RCC 7860 (cell line): Measurements from ENCODE around the gene ZMYM3.
A peak's percentile ranks its signal among the peaks of the same experiment; 100 is the strongest.
"Not testable (repeated sequence)": the region's sequence is repeated elsewhere in the genome, so short reads cannot be mapped to it uniquely, and the experiment has no call there.

ENCODE experiments used
- DNase-seq: peaks from one replicate; pipeline ENCODE4 v3.0.0-alpha.2; 2015; ENCODE audit warnings: low spot score
- FAIRE-seq: peaks from 2 replicates; lab custom pipeline; 2012; peaks lifted over from hg19 to GRCh38; lab: Jason Lieb, UNC

Gene ZMYM3

DNA sequence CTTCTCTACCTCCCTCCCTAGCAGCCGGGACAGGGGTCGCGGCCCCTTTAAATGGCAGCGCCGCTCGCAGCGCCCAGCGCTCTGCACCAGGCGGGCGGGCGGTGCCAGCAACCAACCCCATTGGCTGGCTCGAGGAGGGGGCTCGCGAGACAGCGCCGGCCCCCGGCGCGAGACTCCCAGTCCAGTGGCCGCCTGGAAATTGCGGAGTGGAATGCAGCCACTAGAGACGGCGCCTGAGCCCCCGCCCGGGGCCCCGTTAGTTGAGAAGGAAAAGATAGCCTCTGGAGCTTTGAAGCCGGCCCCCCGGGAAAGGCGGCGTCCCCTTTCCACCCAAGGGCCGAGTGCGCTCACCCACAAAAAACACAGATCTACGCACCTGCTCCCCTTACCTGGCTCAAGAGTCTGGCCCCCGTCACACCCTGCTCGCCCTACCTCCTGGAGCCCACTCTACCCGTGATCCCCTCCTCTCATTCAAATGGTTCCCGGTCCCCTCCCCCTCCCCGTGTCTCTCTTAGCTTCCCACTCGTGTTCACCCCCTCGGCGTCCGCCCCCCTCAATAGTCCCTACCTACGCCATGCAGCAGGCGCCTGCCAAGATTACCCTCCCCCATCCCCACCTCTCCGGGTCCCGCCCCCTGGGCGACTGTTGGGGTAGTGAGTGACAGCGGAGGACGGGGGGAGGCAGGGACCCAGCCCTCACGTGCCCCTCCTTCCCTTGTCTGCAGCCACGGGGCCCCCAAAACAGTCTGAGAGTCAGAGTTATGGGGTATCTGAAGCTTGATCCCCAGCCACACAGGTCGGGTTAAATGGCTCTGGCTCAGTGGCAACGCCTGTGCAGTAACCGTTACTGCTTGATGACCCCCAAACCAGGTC, at the start of gene ZMYM3:
TSS of gene ZMYM3 (minus strand) at position 49 of the 872 bp plus-strand sequence. CDS start 885 bp downstream, outside the sequence.
- DNase-seq (peak; percentile 63), FAIRE-seq (no peak)

DNA sequence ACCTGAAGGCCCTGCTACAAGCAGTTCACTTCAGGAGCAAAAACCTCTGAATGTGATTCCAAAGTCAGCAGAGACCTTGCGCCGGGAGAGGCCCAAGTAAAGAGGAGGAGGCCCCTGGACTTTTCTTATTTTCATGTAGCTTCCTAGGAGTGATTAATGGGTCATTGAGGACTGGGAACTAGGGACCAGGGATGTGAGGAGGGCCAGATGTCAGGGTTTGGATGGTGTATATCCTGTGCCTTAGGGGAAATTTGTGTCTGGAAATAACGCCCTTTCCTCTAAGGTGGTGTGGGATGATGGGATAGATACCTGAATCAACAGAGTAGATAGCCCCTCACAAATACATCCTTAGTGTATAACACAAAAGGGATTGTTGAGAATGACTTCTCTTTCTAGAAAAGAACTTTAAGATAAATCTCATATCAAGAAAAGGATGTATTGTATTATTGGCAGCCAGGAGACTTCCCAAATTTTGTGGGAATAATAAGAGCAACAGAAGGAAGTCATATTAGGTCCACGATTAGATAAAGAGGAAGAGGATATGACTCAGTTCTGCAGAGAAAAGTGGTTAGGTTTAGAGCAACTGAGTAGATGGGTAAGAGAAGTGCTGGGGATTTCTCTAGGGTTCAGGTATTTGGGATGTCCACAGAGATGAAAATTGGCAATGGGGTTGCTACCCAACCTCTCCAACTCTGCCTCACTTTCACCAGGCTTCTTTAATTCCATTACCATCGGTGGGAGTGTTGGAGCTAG, 48.7 kb upstream of the ZMYM3 start:
- DNase-seq = no peak
- FAIRE-seq = no peak

DNA sequence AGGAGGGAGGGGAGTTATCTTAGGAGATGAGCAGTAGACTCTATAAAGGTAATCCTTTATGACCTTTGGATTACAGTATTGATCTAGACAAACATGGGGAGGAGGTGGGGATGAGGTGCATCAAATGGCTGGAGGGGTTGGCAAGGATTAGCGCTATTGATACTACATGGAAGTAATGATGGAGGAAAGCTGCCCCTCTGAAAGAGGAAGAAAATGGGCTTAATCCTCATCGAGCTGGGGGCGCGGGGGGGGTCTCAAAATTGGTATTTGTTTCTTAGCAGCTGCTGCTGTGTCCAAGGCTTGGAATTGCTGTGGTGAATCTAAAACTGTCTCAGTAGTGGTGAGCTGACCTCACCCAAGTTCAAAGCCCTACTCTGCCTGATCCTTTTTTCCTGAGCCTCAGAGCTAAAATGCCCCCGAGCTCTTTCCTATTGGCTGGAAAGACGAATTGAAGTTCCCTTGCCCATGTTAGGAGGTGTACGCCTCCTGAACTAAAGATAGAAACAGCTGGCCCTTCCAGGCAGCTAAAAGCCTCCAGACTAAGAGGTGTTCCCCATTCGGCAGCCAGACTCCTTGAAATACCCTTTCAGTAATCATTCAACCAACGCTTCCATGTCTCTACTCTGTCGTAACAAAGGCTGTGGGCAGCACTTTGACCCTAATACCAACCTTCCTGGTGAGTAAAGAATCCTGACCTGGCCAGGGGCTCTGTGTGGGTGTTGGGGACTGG, 47.4 kb upstream of the ZMYM3 start, which contains the start of gene ITGB1BP2:
TSS of gene ITGB1BP2 (plus strand) at position 556 of the 730 bp plus-strand sequence. CDS start at position 613, 57 bp downstream.
- no peak for FAIRE-seq
- no peak for DNase-seq

DNA sequence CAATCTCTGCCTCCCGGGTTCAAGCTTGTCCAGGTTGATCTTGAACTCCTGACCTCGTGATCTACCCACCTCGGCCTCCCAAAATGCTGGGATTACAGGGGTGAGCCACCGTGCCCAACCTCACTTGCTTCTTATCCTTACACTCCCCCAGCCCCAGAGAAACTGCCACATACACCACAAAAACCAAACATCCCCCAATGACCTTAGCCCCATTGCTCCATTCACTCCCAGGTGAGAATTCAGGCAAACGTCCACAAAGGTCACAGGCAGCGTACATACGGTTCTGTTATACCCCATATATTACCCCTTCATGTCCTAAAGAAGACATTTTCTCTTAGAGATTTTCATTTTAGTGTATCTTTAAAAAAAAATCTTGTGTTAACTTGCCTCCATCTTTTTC, 46.6 kb upstream of the ZMYM3 start:
- FAIRE-seq, DNase-seq: not testable (repeated sequence)

DNA sequence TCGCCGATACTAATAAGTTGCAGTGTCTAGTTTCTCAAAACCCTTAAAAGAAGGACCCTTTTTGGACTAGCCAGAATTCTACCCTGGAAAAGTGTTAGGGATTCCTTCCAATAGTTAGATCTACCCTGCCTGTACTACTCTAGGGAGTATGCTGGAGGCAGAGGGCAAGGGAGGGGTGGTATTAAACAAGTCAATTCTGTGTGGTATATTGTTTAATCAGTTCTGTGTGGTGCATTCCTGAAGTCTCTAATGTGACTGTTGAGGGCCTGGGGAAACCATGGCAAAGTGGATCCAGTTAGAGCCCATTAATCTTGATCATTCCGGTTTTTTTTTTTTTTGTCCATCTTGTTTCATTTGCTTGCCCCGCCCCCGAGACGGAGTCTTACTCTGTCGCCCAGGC, 46.1 kb upstream of the ZMYM3 start:
- DNase-seq, FAIRE-seq: not testable (repeated sequence)

DNA sequence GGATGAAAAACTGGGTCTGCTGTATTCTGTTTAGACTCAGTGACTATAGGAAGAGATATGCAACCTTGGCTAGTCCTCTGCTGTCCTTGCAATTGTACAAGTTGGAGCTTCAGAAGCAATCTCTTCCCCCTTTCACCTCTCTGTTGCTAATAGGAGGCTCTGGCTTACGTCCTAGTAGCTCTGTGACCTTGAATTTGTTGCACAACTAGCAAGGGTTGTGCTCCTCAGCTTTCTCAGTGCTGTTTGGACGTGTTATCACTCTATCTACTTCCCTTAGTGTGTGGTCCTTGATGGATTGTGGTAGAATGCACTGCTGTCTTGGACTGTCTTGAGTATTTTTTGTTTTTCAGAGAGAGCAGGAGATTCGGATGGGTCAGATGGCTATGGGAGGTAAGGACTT, 44.2 kb upstream of the ZMYM3 start:
- DNase-seq = no peak
- FAIRE-seq = no peak

DNA sequence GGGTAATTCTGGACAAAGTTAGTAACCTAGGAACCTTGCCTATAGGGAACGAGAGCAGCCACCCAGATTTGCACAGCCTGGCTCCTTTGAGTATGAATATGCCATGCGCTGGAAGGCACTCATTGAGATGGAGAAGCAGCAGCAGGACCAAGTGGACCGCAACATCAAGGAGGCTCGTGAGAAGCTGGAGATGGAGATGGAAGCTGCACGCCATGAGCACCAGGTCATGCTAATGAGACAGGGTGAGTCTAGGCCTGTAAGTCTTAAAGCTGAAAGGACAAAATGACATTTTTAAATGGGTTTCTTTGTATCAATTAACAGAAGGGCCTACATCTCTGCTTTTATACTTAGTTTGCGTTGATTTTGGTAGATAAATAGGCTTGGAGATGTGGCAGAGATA, 42.9 kb upstream of the ZMYM3 start:
- FAIRE-seq = no peak
- DNase-seq = no peak

DNA sequence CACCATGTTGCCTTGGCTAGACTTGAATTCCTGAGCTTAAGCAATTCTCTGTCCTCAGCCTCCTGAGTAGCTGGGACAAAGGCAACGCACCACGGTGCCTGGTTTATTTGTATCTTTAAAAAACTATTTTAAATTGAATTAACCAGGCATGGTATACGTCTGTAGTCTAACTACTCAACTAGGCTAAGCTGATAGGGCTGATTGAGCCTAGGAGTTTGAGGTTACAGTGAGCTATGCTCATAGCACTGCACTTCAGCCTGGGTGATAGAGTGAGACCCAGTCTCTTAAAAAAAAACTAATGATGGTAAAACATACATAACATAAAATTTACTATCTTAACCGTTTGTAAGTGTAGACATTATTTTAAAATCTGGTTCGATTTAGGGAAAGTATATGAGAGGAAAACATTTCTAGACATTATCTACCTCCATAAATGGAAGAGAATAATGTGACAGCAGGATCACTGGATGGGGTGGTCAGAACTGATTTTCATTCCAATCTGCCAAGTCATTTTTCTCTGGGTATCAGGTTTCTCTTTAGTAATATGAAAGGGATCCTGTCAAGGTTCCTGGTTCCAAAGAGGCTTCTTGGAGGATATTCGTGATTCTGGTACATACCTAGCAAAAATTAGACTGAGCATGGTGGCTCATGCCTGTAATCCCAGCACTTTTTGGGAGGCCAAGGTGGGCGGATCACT, 38.9 kb upstream of the ZMYM3 start:
- no peak for DNase-seq
- no peak for FAIRE-seq

DNA sequence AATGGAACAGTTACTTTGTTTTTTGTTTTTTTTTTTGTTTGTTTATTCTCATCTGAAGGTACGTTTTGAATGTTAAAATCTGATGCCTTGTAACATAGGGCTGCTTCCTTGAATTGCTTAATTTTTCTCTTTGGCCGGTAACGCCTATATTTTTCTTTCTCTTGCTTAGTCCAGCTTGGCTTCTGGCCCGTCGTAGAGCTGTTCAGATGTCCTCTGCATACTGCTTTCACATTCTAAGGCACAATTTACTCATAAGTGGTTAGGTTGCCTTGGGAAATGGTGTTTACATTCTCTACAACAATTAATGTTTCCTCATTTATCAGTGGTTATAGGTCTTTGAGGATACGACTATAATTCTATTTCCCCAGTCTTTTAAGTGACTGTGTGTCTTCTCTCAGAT, 37.4 kb upstream of the ZMYM3 start:
- DNase-seq (no peak), FAIRE-seq (no peak)

DNA sequence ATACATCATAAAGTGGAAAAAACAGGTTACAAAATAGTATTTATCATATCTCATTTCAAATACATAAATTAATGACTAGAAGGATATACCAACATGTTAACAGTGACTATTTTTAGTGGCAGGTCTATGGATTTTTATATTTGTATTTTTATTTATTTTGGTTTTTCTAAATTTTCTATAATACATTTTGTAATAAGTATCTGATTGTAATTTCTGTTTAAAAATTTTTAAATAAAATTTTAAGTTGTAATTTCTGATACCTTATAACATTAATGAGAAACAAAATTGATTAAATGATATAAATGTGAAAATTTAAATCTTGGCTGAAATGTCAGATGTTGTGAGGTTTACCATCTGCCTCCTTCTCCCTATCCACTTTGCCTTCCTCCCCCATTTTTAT, 32.0 kb upstream of the ZMYM3 start:
- DNase-seq (no peak), FAIRE-seq (peak; percentile 60)

DNA sequence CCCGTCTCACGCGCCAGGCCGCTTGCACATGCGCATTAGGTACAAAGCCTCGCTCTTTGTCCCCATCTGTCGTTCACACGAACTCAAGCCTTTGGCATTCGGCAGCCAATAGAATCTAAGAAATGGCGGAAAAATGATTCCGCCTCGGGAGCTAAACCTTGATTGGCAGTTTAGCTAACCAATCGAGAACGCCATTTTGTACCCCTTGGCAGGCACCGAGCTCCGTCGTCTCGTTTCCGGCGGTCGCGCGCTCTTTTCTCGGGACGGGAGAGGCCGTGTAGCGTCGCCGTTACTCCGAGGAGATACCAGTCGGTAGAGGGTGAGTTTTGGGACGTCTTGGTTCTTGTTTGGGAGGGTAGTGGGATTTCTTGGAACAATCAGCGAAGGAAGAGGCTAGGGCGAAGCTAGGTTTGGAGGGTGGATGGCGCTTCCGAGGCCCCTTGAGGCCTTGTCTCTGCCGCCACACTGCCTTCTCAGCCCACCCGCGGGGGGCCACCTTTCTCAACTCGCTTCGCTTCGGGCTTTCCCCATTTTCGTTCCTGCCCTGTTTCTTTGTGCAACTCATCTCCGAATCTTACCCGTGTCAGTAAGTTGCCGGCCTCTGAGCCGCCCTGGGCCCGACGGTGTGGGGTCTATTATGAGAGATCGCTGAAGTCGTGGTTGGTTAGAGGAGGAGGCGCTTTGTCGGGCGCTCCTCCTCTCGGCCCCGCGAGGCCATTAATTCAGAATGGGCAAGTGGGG, 29.6 kb upstream of the ZMYM3 start, which contains the start of gene NONO:
TSS of gene NONO (plus strand) at position 233 of the 741 bp plus-strand sequence. CDS start 7,003 bp downstream, outside the sequence.
- DNase-seq (peak; percentile 96), FAIRE-seq (peak; percentile 92)

DNA sequence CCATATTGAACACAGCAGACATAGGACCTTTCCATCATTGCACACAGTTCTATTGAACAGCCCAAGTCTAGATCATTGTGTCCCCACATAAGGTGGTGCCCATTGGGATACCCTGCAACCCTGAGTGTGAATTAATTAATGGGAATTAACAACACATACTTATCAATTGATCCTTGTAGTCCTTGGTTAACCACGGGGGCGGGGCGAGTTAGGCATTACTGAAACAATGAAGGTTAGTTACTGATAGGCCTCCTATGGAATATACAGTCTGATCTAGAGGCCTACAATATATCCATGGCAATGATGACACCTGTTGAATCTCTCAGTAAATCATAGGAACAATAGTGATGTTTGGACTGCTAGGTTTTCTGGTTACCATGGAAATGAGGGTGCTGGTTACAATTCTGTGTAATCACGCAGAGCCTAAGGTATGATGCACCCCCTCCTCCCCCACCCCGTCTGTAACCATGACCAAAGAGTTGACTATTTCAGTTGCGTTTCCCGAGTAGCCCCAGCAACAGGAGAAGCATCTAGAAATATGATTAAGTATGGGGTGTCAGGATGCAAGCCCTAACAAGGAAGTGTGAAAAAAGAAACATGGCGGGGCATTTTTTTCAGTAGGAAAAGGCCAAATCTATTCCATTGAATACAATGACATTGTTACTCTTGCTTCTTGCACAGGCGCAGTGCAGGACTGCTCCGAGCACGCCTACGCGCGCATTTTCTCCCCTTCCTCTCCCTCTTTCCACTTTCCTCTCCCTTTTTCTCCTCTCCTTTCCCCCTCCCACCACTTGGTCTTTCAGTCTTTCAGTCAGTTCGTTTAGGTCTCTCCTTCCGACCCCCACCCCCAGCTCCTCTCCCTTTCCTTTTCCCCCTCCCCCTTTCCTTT, 28.8 kb upstream of the ZMYM3 start:
- DNase-seq (peak; percentile 40), FAIRE-seq (no peak)

DNA sequence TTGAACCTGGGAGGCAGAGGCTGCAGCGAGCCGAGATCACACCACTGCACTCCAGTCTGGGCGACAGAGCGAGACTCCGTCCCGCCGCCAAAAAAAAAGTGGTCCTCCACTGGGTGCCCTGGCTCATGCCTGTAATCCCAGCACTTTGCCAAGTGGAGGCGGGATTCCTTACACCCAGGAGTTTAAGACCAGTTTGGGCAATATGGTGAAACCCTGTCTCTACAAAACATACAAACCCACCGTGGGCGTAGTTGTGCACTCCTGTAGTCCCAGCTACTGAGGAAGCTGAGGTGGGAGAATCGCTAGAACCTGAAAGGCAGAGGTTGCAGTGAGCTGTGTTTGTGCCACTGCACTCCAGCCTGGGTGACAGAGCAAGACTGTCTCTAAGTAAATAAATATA, 27.4 kb upstream of the ZMYM3 start:
- not testable (repeated sequence) for FAIRE-seq, DNase-seq

DNA sequence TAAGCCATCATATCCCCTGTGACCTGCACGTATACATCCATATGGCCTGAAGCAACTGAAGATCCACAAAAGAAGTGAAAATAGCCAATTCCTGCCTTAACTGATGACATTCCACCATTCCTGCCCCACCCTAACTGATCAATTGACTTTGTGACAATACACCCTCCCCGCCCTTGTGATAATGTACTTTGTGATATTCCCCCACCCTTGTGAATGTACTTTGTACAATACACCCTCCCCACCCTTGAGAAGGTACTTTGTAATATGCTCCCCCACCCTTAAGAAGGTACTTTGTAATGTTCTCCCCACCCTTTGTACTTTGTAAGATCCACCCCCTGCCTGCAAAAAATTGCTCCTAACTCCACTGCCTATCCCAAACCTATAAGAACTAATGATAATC, 18.4 kb upstream of the ZMYM3 start:
- not testable (repeated sequence) for DNase-seq, FAIRE-seq

DNA sequence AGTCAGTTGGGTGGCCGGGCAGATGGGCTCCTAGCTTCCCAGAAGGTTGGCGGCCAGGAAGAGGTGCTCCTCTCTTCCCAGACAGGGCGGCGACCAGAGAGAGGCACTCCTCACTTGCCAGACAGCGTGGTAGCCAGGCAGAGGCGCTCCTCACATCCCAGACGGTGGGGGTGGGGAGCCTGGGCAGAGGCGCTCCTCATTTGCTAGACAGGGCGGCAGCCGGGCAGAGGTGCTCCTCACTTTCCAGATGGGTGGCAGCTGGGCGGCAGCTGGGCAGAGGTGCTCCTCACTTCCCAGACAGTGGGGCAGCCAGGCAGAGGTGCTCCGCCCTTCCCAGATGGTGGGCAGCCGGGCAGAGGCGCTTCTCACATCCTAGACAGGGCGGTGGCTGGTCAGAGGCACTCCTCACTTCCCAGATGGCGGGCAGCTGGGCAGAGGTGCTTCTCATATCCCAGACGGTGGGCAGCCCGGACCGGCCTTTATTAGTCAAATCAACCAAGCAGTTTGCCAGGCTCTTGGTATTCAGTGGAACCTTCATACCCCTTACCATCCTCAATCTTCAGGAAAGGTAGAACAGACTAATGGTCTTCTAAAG, 16.0 kb upstream of the ZMYM3 start:
- no peak for DNase-seq
- FAIRE-seq = no peak

DNA sequence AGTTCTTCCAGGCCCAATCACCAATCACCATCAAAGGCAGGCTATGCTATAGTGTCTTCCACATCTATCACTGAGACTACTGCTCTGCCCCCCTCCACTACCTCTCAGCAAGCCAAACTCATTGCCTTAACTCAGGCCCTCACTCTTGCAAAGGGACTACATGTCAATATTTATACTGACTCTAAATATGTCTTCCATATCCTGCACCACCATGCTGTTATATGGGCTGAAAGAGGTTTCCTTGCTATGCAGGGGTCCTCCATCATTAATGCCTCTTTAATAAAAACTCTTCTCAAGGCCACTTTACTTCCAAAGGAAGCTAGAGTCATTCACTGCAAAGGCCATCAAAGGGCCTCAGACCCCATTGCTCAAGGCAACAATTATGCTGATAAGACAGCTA, 14.7 kb upstream of the ZMYM3 start:
- FAIRE-seq, DNase-seq: not testable (repeated sequence)

DNA sequence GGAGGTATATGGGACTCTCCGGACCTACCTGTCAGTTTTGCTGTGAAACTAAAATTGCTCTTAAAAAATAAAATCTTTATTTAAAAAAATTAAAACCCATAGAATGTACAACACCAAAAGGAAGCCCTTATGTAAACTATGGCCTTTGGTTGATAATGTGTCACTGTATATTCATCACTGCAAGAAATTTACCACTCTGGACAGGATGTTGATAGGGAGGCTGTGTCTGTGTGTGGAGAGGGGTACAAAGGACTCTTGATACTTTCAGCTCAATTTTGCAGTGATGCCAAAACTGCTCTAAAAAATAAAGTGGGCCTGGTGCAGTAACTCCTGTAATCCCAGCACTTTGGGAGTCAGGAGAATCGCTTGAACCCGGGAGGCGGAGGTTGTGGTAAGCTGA, 2.9 kb upstream of the ZMYM3 start:
- no peak for FAIRE-seq

DNA sequence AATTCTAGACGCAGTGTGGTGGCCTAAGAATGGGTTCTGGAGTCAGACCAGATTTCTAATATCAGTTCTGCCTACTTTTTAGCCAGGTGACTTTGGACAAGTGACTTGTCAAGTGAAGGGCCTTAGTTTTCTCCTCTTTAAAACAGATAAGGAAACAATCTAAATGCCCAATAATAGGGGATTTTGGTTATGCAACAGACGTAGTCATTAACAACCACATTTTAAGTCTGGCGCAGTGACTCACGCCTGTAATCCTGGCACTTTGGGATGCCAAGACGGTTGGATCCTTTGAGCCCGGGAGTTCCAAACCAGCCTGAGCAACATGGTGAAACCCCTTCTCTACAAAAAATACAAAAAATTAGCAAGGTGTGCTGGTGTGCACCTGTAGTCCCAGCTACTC, 2.1 kb upstream of the ZMYM3 start:
- DNase-seq (no peak), FAIRE-seq (no peak)

More for the DNA sequence above, 2.9 kb upstream of the ZMYM3 start:
- no peak for DNase-seq
